A549 (cell line): ENCODE data around the gene SORL1. TPM values are rescaled to one million over a fixed set of nuclear protein-coding genes. Genes with fewer than 3 reads are reported as not detected.

Source experiments
- ATAC-seq, 2 experiments: fragments of 200-7000 bp in 1 of 2; fragments of >200 bp in 1 of 2; cut with Nextera tagmentation in 1 of 2; cut with Tn5 transposase in 1 of 2; 3 replicates each; pipeline versions ENCODE4 v1.8.0 to v1.9.1; 2018 to 2020; ENCODE audit warnings: mild to moderate bottlenecking in 1 of 2, moderate library complexity in 1 of 2
- CTCF ChIA-PET: fragments of 300-600 bp; sonication (Branson Sonifier 250); formaldehyde crosslinking; extraction: SDS; loops from one replicate; lab custom pipeline; 2021; ENCODE audit warnings: antibody characterized with exemption, inconsistent platforms; lab: Yijun Ruan, JAX
- POLR2A ChIA-PET: fragments of 350-600 bp; formaldehyde crosslinking; extraction: SDS; loops from one replicate; lab custom pipeline; 2021; ENCODE audit warnings: antibody characterized with exemption, inconsistent platforms; lab: Yijun Ruan, JAX
- DNase-seq, 2 experiments: peaks; one replicate each; pipeline versions ENCODE4 v3.0.0 to v3.0.0-alpha.2; 2011 to 2016; ENCODE audit warnings: low read depth in 1 of 2, low spot score in 1 of 2
- FAIRE-seq: peaks from 2 replicates; lab custom pipeline; 2011; peaks lifted over from hg19 to GRCh38; lab: Jason Lieb, UNC
- H3K27ac ChIP-seq, 2 experiments: fragments of >200 bp; sonication (Bioruptor Twin); formaldehyde crosslinking; 3 replicates each; pipeline ENCODE4 v1.5.1; 2016 to 2017
- H3K4me1 ChIP-seq: fragments of >200 bp; sonication (Bioruptor Twin); formaldehyde crosslinking; 3 replicates; pipeline ENCODE4 v1.6.1; 2016
- H3K4me2 ChIP-seq: fragments of >200 bp; sonication (Bioruptor Twin); formaldehyde crosslinking; 3 replicates; pipeline ENCODE4 v1.6.1; 2016
- H3K4me3 ChIP-seq: fragments of >200 bp; sonication (Bioruptor Twin); formaldehyde crosslinking; 3 replicates; pipeline ENCODE4 v1.5.1; 2016
- H3K9me3 ChIP-seq: fragments of >200 bp; sonication (Bioruptor Twin); formaldehyde crosslinking; 3 replicates; pipeline ENCODE4 v1.6.1; 2016
- CEBPB ChIP-seq, 2 experiments: fragments of >200 bp in 1 of 2; sonication (Bioruptor Twin) in 1 of 2; formaldehyde crosslinking in 1 of 2; IDR thresholded peaks; 2 replicates each; pipeline ENCODE4 v1.6.1; 2012 to 2016
- CHD2 ChIP-seq: fragments of 150-350 bp; IDR thresholded peaks from 2 replicates; pipeline ENCODE4 v1.6.1; 2014; ENCODE audit warnings: low read length; ENCODE audit not compliant: partially characterized antibody
- E2F6 ChIP-seq: IDR thresholded peaks from 2 replicates; pipeline ENCODE4 v1.6.1; 2012; ENCODE audit warnings: low read depth, borderline replicate concordance
- EP300 ChIP-seq, 2 experiments: fragments of >200 bp; sonication (Bioruptor Twin); formaldehyde crosslinking; IDR thresholded peaks; 2 replicates in 1 of 2; 3 replicates in 1 of 2; pipeline ENCODE4 v1.6.1; 2016 to 2017
- ESRRA ChIP-seq: fragments of 150-350 bp; IDR thresholded peaks from 2 replicates; pipeline ENCODE4 v1.6.1; 2014; ENCODE audit warnings: mild to moderate bottlenecking, low read length, borderline replicate concordance
- HEYL ChIP-seq: fragments of 250-450 bp; sonication (Bioruptor Pico); IDR thresholded peaks from 2 replicates; pipeline ENCODE4 v1.8.0; 2021; ENCODE audit warnings: mild to moderate bottlenecking, moderate library complexity
- MAZ ChIP-seq: fragments of 150-350 bp; IDR thresholded peaks from 2 replicates; pipeline ENCODE4 v1.6.1; 2014; ENCODE audit warnings: antibody characterized with exemption, low read depth, low read length, borderline replicate concordance
- NFE2L2 ChIP-seq: fragments of 150-350 bp; conservative IDR thresholded peaks from 2 replicates; pipeline ENCODE4 v1.6.1; 2014; ENCODE audit warnings: low read length
- PHF8 ChIP-seq: fragments of 200-600 bp; sonication (generic); IDR thresholded peaks from 2 replicates; pipeline ENCODE4 v1.6.1; 2016; ENCODE audit warnings: low read depth, mild to moderate bottlenecking, antibody characterized with exemption, moderate library complexity, borderline replicate concordance
- POLR2A ChIP-seq: IDR thresholded peaks from 2 replicates; pipeline ENCODE4 v1.6.1; 2012; ENCODE audit warnings: mild to moderate bottlenecking, low read length
- RARB ChIP-seq: fragments of 250-450 bp; sonication (Bioruptor Pico); IDR thresholded peaks from 2 replicates; pipeline ENCODE4 v1.8.0; 2021; ENCODE audit warnings: mild to moderate bottlenecking, moderate library complexity
- RFX5 ChIP-seq: fragments of 450-650 bp; IDR thresholded peaks from 2 replicates; pipeline ENCODE4 v1.7.1; 2014; ENCODE audit warnings: antibody characterized with exemption, mild to moderate bottlenecking, moderate library complexity
- SREBF2 ChIP-seq: fragments of 450-650 bp; IDR thresholded peaks from 2 replicates; pipeline ENCODE4 v1.6.1; 2014; ENCODE audit warnings: mild to moderate bottlenecking, moderate library complexity
- TFCP2L1 ChIP-seq: fragments of 250-450 bp; sonication (Bioruptor Pico); IDR thresholded peaks from 2 replicates; pipeline ENCODE4 v1.5.0; 2021; ENCODE audit warnings: mild to moderate bottlenecking
- TP53 ChIP-seq: fragments of 250-450 bp; sonication (Bioruptor Pico); IDR thresholded peaks from 2 replicates; pipeline ENCODE4 v1.5.0; 2021; ENCODE audit warnings: mild to moderate bottlenecking, moderate library complexity
- USF2 ChIP-seq: fragments of 450-650 bp; IDR thresholded peaks from 2 replicates; pipeline ENCODE4 v1.6.1; 2014; ENCODE audit warnings: antibody characterized with exemption
- WGBS: methylation state at CpG from one replicate; pipeline ENCODE4 v1.1.6; 2017; ENCODE audit errors: missing lambda C conversion rate; 5-methylcytosine and 5-hydroxymethylcytosine counted together
- polyA plus RNA-seq, 4 experiments: library from polyadenylated mRNA; depleted of rRNA in 3 of 4; stranded (reverse); fragments of >200 nt; fragmentation: RNase III in 1 of 4; extraction: RNeasy Plus Mini Kit Qiagen cat#74134 plus additional on column Dnase treatment in 1 of 4; gene quantifications; 2 replicates in 3 of 4; 3 replicates in 1 of 4; pipeline ENCODE4 v1.2.3, GENCODE V29; 2011 to 2017
- TF ChIP-seq, protein P1 (sequence below): fragments of 150-350 bp; IDR thresholded peaks from 2 replicates; pipeline ENCODE4 v1.6.1; 2014; ENCODE audit warnings: low read depth, mild to moderate bottlenecking, low read length
- TF ChIP-seq, protein P2 (sequence below): IDR thresholded peaks from 2 replicates; pipeline ENCODE4 v1.6.1; 2012

Gene SORL1
- polyA plus RNA-seq, 2 of the 4 experiments (the other 2 are of a cell fraction), result 0.45 to 3.8 TPM

- DNase-seq (no peak), ATAC-seq (no peak), FAIRE-seq (no peak)
- Histone ChIP-seq H3K4me3 (no peak overlapping the region), H3K27ac (no peak overlapping the region), H3K4me2 (no peak overlapping the region), H3K4me1 (no peaks in the 10 kb centered on the region), H3K9me3 (no peaks in the 10 kb centered on the region)
- ChIA-PET POLR2A (no interaction called here), CTCF (interaction anchor here (1.8 to 4.5 kb wide), 2 partner anchors 10 to 861 kb away, joined by 6 to 27 read pairs; no protein-coding TSS in a partner anchor)
- TF ChIP-seq RARB (no peak), EP300 (IDR thresholded peaks at IDR 0.05) (no peak)
- 43% methylated on average over 2 of the region's 2 CpGs for WGBS
Observed at GRCh38 chr11:121645001-121645400, 192.9 kb downstream of the SORL1 start.

- Histone ChIP-seq H3K4me3 (no peak overlapping the region), H3K4me2 (no peak overlapping the region), H3K27ac (no peak overlapping the region), H3K4me1 (no peaks in the 10 kb centered on the region), H3K9me3 (no peaks in the 10 kb centered on the region)
- FAIRE-seq (no peak), DNase-seq (no peak), ATAC-seq (no peak)
- 60% methylated on average over 1 of the region's 1 CpG for WGBS
- TF ChIP-seq, protein P1, sequence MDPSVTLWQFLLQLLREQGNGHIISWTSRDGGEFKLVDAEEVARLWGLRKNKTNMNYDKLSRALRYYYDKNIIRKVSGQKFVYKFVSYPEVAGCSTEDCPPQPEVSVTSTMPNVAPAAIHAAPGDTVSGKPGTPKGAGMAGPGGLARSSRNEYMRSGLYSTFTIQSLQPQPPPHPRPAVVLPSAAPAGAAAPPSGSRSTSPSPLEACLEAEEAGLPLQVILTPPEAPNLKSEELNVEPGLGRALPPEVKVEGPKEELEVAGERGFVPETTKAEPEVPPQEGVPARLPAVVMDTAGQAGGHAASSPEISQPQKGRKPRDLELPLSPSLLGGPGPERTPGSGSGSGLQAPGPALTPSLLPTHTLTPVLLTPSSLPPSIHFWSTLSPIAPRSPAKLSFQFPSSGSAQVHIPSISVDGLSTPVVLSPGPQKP, result no peak
- no peak for TF ChIP-seq RFX5
- TF ChIP-seq HEYL (CRISPR knock-in tag), result no peak
- no peak for TF ChIP-seq MAZ
- TF ChIP-seq, protein P2, sequence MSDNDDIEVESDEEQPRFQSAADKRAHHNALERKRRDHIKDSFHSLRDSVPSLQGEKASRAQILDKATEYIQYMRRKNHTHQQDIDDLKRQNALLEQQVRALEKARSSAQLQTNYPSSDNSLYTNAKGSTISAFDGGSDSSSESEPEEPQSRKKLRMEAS, result no peak
- TF ChIP-seq USF2, result no peak
- TF ChIP-seq POLR2A, result no peak
- no peak for TF ChIP-seq TFCP2L1
- POLR2A ChIA-PET, result no interaction called here
- CTCF ChIA-PET, result interaction anchor here (1.8 to 4.5 kb wide), 2 partner anchors 10 to 860 kb away, joined by 6 to 27 read pairs; no protein-coding TSS in a partner anchor
Observed at GRCh38 chr11:121645596-121645995, 193.5 kb downstream of the SORL1 start.

GRCh38 chr11:121648306-121648705, 196.2 kb downstream of the SORL1 start:
- FAIRE-seq, result no peak
- 30% methylated on average over 4 of the region's 4 CpGs for WGBS

DNA sequence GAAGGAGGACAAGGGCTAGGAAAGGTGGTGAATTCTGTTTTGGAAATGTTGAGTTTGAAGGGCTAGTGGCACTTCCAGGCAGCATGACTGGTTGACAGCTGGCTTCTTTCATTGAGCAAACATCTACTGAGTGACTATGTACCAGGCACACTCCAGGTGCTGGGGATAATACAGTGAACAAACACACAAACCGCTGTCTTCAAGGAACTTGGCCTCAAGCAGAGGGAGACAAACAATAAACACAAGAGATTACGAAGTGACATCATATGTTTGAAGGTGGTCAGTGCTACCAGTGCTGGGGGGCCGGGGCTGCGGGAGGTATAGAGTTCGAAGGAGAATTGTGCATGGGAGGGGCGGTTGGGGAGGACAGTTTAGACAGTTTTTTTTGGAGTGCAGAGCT, 197.7 kb downstream of the SORL1 start:
- Histone ChIP-seq H3K9me3 (no peaks in the 10 kb centered on the region), H3K4me1 (no peaks in the 10 kb centered on the region), H3K27ac (no peak overlapping the region), H3K4me3 (no peak overlapping the region), H3K4me2 (no peak overlapping the region)
- no peak for TF ChIP-seq ESRRA
- TF ChIP-seq RFX5, result no peak
- DNase-seq, result no peak
- ATAC-seq, result no peak
- 21% methylated on average over 6 of the region's 6 CpGs for WGBS
- CTCF ChIA-PET, result no interaction called here
- no peak for FAIRE-seq
- POLR2A ChIA-PET, result no interaction called here

More at GRCh38 chr11:121648306-121648705, 196.2 kb downstream of the SORL1 start:
- DNase-seq (no peak), ATAC-seq (peak in 1 of 2 experiments; percentile 57; a peak in 1 of 6 replicates)
- Histone ChIP-seq H3K4me3 (no peak overlapping the region), H3K9me3 (no peaks in the 10 kb centered on the region), H3K4me1 (no peaks in the 10 kb centered on the region), H3K27ac (no peak overlapping the region), H3K4me2 (no peak overlapping the region)
- CTCF ChIA-PET, result interaction anchor here (1.7 to 1.8 kb wide), 2 partner anchors 57 to 857 kb away, joined by 3 to 6 read pairs; no protein-coding TSS in a partner anchor
- POLR2A ChIA-PET, result no interaction called here
- TF ChIP-seq TP53 (CRISPR knock-in tag), result no peak
- no peak for TF ChIP-seq CHD2
- no peak for TF ChIP-seq E2F6
- no peak for TF ChIP-seq NFE2L2
- no peak for TF ChIP-seq HEYL (CRISPR knock-in tag)
- no peak for TF ChIP-seq SREBF2
- no peak for TF ChIP-seq PHF8
- TF ChIP-seq CEBPB (IDR thresholded peaks at IDR 0.05), result no peak
